Fibroblast of lung (primary cell): Measurements from ENCODE around the gene AHCYL1.

ENCODE experiments used
- CTCF ChIP-seq, 2 donors: IDR thresholded peaks in 1 of 2; conservative IDR thresholded peaks in 1 of 2; 1 replicate in 1 of 2; 2 replicates in 1 of 2; pipeline ENCODE4 v1.5.1; 2011 to 2012; ENCODE audit warnings: low read length in 2 of 2, control low read depth in 1 of 2, inconsistent platforms in 1 of 2, low read depth in 1 of 2, mild to moderate bottlenecking in 1 of 2
- EZH2 ChIP-seq: IDR thresholded peaks from 2 replicates; pipeline ENCODE4 v1.5.1; 2012; ENCODE audit warnings: low read length, control low read depth, mild to moderate bottlenecking; ENCODE audit errors: missing control alignments

- TF ChIP-seq CTCF (conservative IDR thresholded peaks at IDR 0.05 in 1 of 2, IDR thresholded peaks at IDR 0.05 in 1 of 2; ENCODE audit: low read depth in 1 of 2, low read length in 2 of 2) (no peak), EZH2 (no peak)
Measured at GRCh38 chr1:109984190-109984455, 442 bp upstream of the AHCYL1 start.
